ENCODE measurements around the gene RNF10.

- no peak for TF ChIP-seq EZH2 (IDR thresholded peaks at IDR 0.05; ENCODE audit: borderline replicate concordance, low read length)
- no peak for TF ChIP-seq CTCF (IDR thresholded peaks at IDR 0.05; ENCODE audit: low read length)
Observed at GRCh38 chr12:120597861-120598260, 63.7 kb downstream of the RNF10 start.

All from OCI-LY1 (cell line).